ENCODE results near the gene MSRB3. TPM values are rescaled to one million over a fixed set of nuclear protein-coding genes. Genes with fewer than 3 reads are reported as not detected.
A peak's percentile ranks its signal among the peaks of the same experiment; 100 is the strongest.

The MSRB3 gene
- total RNA-seq: 0.15 TPM in 1 of 2 replicates, not detected in the other

GRCh38 chr12:65278576-65279368, at the start of gene MSRB3:
Gene MSRB3, plus strand, starts transcription at chr12:65278683. Its CDS starts 29,897 bp downstream, at chr12:65308580.
- Mint-ChIP-seq H3K27me3 (ENCODE audit: insufficient read depth) (peaks cover 57% of the 10 kb centered on the region), H3K4me3 (peak within 1 kb of the TSS; percentile 60), H3K36me3 (ENCODE audit: low read depth) (no peaks in the 10 kb centered on the region), H3K27ac (no peak within 1 kb of the TSS), H3K9me3 (no peaks in the 10 kb centered on the region), H3K4me1 (ENCODE audit: low read depth) (no peaks in the 10 kb centered on the region)
- DNase-seq (ENCODE audit: low spot score): no peak
- intact Hi-C loops (cut with micrococcal nuclease): no loop called here

- no peak overlapping the region for H3K4me3 Mint-ChIP-seq
- intact Hi-C loops (cut with micrococcal nuclease): no loop called here
- no peaks in the 10 kb centered on the region for H3K27me3 Mint-ChIP-seq (ENCODE audit: insufficient read depth)
- no peak for DNase-seq (ENCODE audit: low spot score)
- no peak overlapping the region for H3K27ac Mint-ChIP-seq
- H3K4me1 Mint-ChIP-seq (ENCODE audit: low read depth): peaks cover 28% of the 10 kb centered on the region
- peaks cover 39% of the 10 kb centered on the region for H3K36me3 Mint-ChIP-seq (ENCODE audit: low read depth)
- peaks cover 27% of the 10 kb centered on the region for H3K9me3 Mint-ChIP-seq
Measured at GRCh38 chr12:65229441-65229840, 49.0 kb upstream of the MSRB3 start.

GRCh38 chr12:65232476-65233077, 45.9 kb upstream of the MSRB3 start:
- Mint-ChIP-seq H3K4me3 (no peak overlapping the region), H3K27ac (no peak overlapping the region)

GRCh38 chr12:65237153-65237552, 41.3 kb upstream of the MSRB3 start:
- DNase-seq (ENCODE audit: low spot score): no peak
- intact Hi-C loops (cut with micrococcal nuclease): no loop called here
- peaks cover 11% of the 10 kb centered on the region for H3K36me3 Mint-ChIP-seq (ENCODE audit: low read depth)
- no peaks in the 10 kb centered on the region for H3K9me3 Mint-ChIP-seq
- no peak overlapping the region for H3K4me3 Mint-ChIP-seq
- no peaks in the 10 kb centered on the region for H3K27me3 Mint-ChIP-seq (ENCODE audit: insufficient read depth)
- no peak overlapping the region for H3K27ac Mint-ChIP-seq
- H3K4me1 Mint-ChIP-seq (ENCODE audit: low read depth): peaks cover 4% of the 10 kb centered on the region

More at GRCh38 chr12:65232476-65233077, 45.9 kb upstream of the MSRB3 start:
- Mint-ChIP-seq H3K4me1 (ENCODE audit: low read depth) (peaks cover 15% of the 10 kb centered on the region), H3K27me3 (ENCODE audit: insufficient read depth) (no peaks in the 10 kb centered on the region), H3K36me3 (ENCODE audit: low read depth) (peaks cover 21% of the 10 kb centered on the region), H3K9me3 (peaks cover 20% of the 10 kb centered on the region)
- DNase-seq (ENCODE audit: low spot score): no peak
- intact Hi-C loops (cut with micrococcal nuclease): loop anchor here (1.0 kb wide), 5 partner anchors 17 to 436 kb away; partner anchors contain the start of genes LEMD3 and WIF1

- no peaks in the 10 kb centered on the region for H3K9me3 Mint-ChIP-seq
- H3K4me1 Mint-ChIP-seq (ENCODE audit: low read depth): no peaks in the 10 kb centered on the region
- H3K27me3 Mint-ChIP-seq (ENCODE audit: insufficient read depth): no peaks in the 10 kb centered on the region
- DNase-seq (ENCODE audit: low spot score): no peak
- intact Hi-C loops (cut with micrococcal nuclease): no loop called here
- no peak overlapping the region for H3K27ac Mint-ChIP-seq
- H3K36me3 Mint-ChIP-seq (ENCODE audit: low read depth): peaks cover 23% of the 10 kb centered on the region
- H3K4me3 Mint-ChIP-seq: no peak overlapping the region
Measured at GRCh38 chr12:65238609-65239008, 39.9 kb upstream of the MSRB3 start.

GRCh38 chr12:65248656-65249633, 29.5 kb upstream of the MSRB3 start:
- no peak for DNase-seq (ENCODE audit: low spot score)
- Mint-ChIP-seq H3K36me3 (ENCODE audit: low read depth) (peaks cover 24% of the 10 kb centered on the region), H3K4me1 (ENCODE audit: low read depth) (peaks cover 15% of the 10 kb centered on the region), H3K9me3 (no peaks in the 10 kb centered on the region), H3K4me3 (no peak overlapping the region), H3K27me3 (ENCODE audit: insufficient read depth) (peaks cover under 1% of the 10 kb centered on the region), H3K27ac (peak overlapping the region; percentile 87)
- intact Hi-C loops (cut with micrococcal nuclease): loop anchor here (1.0 to 10.0 kb wide), 3 partner anchors 17 to 406 kb away; no protein-coding TSS in a partner anchor

GRCh38 chr12:65252515-65252914, 26.0 kb upstream of the MSRB3 start:
- peaks cover 15% of the 10 kb centered on the region for H3K36me3 Mint-ChIP-seq (ENCODE audit: low read depth)
- DNase-seq (ENCODE audit: low spot score): no peak
- intact Hi-C loops (cut with micrococcal nuclease): no loop called here
- no peak overlapping the region for H3K4me3 Mint-ChIP-seq
- H3K4me1 Mint-ChIP-seq (ENCODE audit: low read depth): peaks cover 15% of the 10 kb centered on the region
- H3K27ac Mint-ChIP-seq: no peak overlapping the region
- H3K27me3 Mint-ChIP-seq (ENCODE audit: insufficient read depth): peaks cover 5% of the 10 kb centered on the region
- no peaks in the 10 kb centered on the region for H3K9me3 Mint-ChIP-seq

- intact Hi-C loops (cut with micrococcal nuclease): no loop called here
- DNase-seq (ENCODE audit: low spot score): no peak
- no peaks in the 10 kb centered on the region for H3K36me3 Mint-ChIP-seq (ENCODE audit: low read depth)
- no peak overlapping the region for H3K4me3 Mint-ChIP-seq
- no peaks in the 10 kb centered on the region for H3K4me1 Mint-ChIP-seq (ENCODE audit: low read depth)
- no peak overlapping the region for H3K27ac Mint-ChIP-seq
- peaks cover 9% of the 10 kb centered on the region for H3K27me3 Mint-ChIP-seq (ENCODE audit: insufficient read depth)
- H3K9me3 Mint-ChIP-seq: no peaks in the 10 kb centered on the region
Measured at GRCh38 chr12:65257986-65258385, 20.5 kb upstream of the MSRB3 start.

- DNase-seq (ENCODE audit: low spot score): no peak
- Mint-ChIP-seq H3K9me3 (no peaks in the 10 kb centered on the region), H3K4me1 (ENCODE audit: low read depth) (no peaks in the 10 kb centered on the region), H3K36me3 (ENCODE audit: low read depth) (no peaks in the 10 kb centered on the region), H3K27me3 (ENCODE audit: insufficient read depth) (peaks cover 7% of the 10 kb centered on the region), H3K4me3 (no peak overlapping the region), H3K27ac (no peak overlapping the region)
- intact Hi-C loops (cut with micrococcal nuclease): no loop called here
Measured at GRCh38 chr12:65259501-65259900, 19.0 kb upstream of the MSRB3 start.

- Mint-ChIP-seq H3K9me3 (no peaks in the 10 kb centered on the region), H3K27me3 (ENCODE audit: insufficient read depth) (peaks cover 17% of the 10 kb centered on the region), H3K4me1 (ENCODE audit: low read depth) (no peaks in the 10 kb centered on the region), H3K4me3 (no peak overlapping the region), H3K27ac (no peak overlapping the region), H3K36me3 (ENCODE audit: low read depth) (no peaks in the 10 kb centered on the region)
- no peak for DNase-seq (ENCODE audit: low spot score)
- intact Hi-C loops (cut with micrococcal nuclease): no loop called here
Measured at GRCh38 chr12:65263777-65264176, 14.7 kb upstream of the MSRB3 start.

- no peak overlapping the region for H3K27ac Mint-ChIP-seq
- DNase-seq (ENCODE audit: low spot score): no peak
- peaks cover 17% of the 10 kb centered on the region for H3K27me3 Mint-ChIP-seq (ENCODE audit: insufficient read depth)
- H3K36me3 Mint-ChIP-seq (ENCODE audit: low read depth): no peaks in the 10 kb centered on the region
- H3K4me3 Mint-ChIP-seq: no peak overlapping the region
- H3K9me3 Mint-ChIP-seq: no peaks in the 10 kb centered on the region
- intact Hi-C loops (cut with micrococcal nuclease): no loop called here
- no peaks in the 10 kb centered on the region for H3K4me1 Mint-ChIP-seq (ENCODE audit: low read depth)
Measured at GRCh38 chr12:65266408-65266807, 12.1 kb upstream of the MSRB3 start.

GRCh38 chr12:65269603-65270002, 8.9 kb upstream of the MSRB3 start:
- no peaks in the 10 kb centered on the region for H3K36me3 Mint-ChIP-seq (ENCODE audit: low read depth)
- H3K9me3 Mint-ChIP-seq: no peaks in the 10 kb centered on the region
- no peak for DNase-seq (ENCODE audit: low spot score)
- intact Hi-C loops (cut with micrococcal nuclease): no loop called here
- H3K27me3 Mint-ChIP-seq (ENCODE audit: insufficient read depth): peaks cover 26% of the 10 kb centered on the region
- H3K27ac Mint-ChIP-seq: no peak overlapping the region
- no peaks in the 10 kb centered on the region for H3K4me1 Mint-ChIP-seq (ENCODE audit: low read depth)
- H3K4me3 Mint-ChIP-seq: no peak overlapping the region

Measured in activated T-helper 1 cell treated with anti-CD3 and anti-CD28 coated beads, Interleukin-12 subunit alpha, Interleukin-12 subunit beta, Interleukin-2, Interleukin-4 antibody, amounts not matched to agents 30 ng/mL and 10 ng/mL and 1 ng/mL, durations not matched to agents 14 hours and 24 hours and 36 hours (primary cell).